ENCODE data around the gene C11orf42.

DNA sequence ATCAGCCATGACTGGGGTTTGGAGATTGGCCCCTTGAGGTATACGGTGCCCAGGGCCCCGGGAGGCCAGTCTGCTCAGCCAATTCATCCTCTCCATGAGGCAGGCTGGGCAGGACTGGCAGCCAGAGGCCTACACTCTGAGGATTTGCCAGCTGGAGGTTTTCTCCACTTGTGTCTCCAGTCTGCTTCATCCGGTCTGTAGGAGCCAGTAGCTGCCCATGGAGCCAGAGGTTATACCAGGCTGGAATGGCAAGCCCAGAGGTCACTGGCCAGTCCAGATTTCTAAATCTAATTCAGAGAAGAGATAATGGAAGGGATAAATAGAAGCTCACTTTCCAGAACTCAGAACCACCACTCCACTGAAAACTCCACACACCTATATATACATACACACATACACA is 19.1 kb downstream of the C11orf42 start:
- TF ChIP-seq POLR2A (IDR thresholded peaks at IDR 0.05), result no peak
- TF ChIP-seq, protein P1, sequence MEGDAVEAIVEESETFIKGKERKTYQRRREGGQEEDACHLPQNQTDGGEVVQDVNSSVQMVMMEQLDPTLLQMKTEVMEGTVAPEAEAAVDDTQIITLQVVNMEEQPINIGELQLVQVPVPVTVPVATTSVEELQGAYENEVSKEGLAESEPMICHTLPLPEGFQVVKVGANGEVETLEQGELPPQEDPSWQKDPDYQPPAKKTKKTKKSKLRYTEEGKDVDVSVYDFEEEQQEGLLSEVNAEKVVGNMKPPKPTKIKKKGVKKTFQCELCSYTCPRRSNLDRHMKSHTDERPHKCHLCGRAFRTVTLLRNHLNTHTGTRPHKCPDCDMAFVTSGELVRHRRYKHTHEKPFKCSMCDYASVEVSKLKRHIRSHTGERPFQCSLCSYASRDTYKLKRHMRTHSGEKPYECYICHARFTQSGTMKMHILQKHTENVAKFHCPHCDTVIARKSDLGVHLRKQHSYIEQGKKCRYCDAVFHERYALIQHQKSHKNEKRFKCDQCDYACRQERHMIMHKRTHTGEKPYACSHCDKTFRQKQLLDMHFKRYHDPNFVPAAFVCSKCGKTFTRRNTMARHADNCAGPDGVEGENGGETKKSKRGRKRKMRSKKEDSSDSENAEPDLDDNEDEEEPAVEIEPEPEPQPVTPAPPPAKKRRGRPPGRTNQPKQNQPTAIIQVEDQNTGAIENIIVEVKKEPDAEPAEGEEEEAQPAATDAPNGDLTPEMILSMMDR (IDR thresholded peaks at IDR 0.05), result no peak
